GM12892 (cell line): ENCODE results near the gene ZNRF2.

ENCODE experiments used
- POLR2A ChIP-seq: IDR thresholded peaks from 2 replicates; pipeline ENCODE4 v1.6.1; 2011; ENCODE audit warnings: low read depth, low read length, control low read depth
- POLR2AphosphoS5 ChIP-seq: IDR thresholded peaks from 2 replicates; pipeline ENCODE4 v1.6.1; 2011; ENCODE audit warnings: low read depth, low read length, control low read depth
- TAF1 ChIP-seq: IDR thresholded peaks from 2 replicates; pipeline ENCODE4 v1.6.1; 2011; ENCODE audit warnings: low read depth, mild to moderate bottlenecking, control low read depth, low read length, borderline replicate concordance

DNA sequence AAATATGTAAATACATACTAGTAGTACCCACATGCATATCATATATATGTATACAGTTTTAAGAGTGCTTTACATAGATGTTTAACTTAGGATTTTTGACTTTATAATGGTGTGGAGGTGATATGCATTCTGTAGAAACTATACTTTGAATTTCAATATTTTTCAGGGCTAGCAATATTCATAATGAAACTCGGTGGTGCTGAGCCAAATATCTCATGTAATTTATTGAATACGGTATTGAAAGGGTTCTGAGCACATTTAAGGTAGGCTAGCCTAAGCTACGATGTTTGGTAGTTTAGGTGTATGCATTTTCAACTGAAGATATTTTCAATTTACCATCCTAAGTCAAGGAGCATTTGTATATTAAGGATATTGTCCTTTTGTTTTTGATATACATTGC, 36.0 kb downstream of the ZNRF2 start:
- no peak for TF ChIP-seq POLR2A
- TF ChIP-seq POLR2AphosphoS5, result no peak
- TF ChIP-seq TAF1, result no peak
